DOHH2 (cell line): ENCODE measurements around the gene TRIM5.

Source experiments
- EZH2phosphoT487 ChIP-seq: fragments of 200-600 bp; sonication (generic); IDR thresholded peaks from 2 replicates; pipeline ENCODE4 v1.6.1; 2017; ENCODE audit warnings: borderline replicate concordance, mild to moderate bottlenecking, antibody characterized with exemption, low read length, moderate library complexity, mixed read lengths
- TF ChIP-seq, protein P1 (sequence below): fragments of 200-600 bp; sonication (generic); IDR thresholded peaks from one replicate; pipeline ENCODE4 v1.5.1; 2014; ENCODE audit warnings: antibody characterized with exemption, mild to moderate bottlenecking, low read depth, low read length; ENCODE audit not compliant: poor library complexity, severe bottlenecking

- TF ChIP-seq, protein P1, sequence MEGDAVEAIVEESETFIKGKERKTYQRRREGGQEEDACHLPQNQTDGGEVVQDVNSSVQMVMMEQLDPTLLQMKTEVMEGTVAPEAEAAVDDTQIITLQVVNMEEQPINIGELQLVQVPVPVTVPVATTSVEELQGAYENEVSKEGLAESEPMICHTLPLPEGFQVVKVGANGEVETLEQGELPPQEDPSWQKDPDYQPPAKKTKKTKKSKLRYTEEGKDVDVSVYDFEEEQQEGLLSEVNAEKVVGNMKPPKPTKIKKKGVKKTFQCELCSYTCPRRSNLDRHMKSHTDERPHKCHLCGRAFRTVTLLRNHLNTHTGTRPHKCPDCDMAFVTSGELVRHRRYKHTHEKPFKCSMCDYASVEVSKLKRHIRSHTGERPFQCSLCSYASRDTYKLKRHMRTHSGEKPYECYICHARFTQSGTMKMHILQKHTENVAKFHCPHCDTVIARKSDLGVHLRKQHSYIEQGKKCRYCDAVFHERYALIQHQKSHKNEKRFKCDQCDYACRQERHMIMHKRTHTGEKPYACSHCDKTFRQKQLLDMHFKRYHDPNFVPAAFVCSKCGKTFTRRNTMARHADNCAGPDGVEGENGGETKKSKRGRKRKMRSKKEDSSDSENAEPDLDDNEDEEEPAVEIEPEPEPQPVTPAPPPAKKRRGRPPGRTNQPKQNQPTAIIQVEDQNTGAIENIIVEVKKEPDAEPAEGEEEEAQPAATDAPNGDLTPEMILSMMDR: no peak
- no peak for TF ChIP-seq EZH2phosphoT487
Measured at GRCh38 chr11:5621580-5621979, 63.3 kb downstream of the TRIM5 start.
